Mesothelial cell of epicardium (in vitro differentiated cells): ENCODE results near the gene CERS1. TPM values are rescaled to one million over a fixed set of nuclear protein-coding genes. Genes with fewer than 3 reads are reported as not detected.

ENCODE experiments used
- DNase-seq, 2 experiments: peaks; one replicate each; pipeline ENCODE4 v3.0.0; 2021; ENCODE audit warnings: low spot score in 2 of 2; ENCODE audit not compliant: unreplicated experiment in 2 of 2
- H3K27ac Mint-ChIP-seq: 2 replicates; pipeline ENCODE4 v1.8.0; 2021; ENCODE audit warnings: mixed read lengths
- H3K27me3 Mint-ChIP-seq: 2 replicates; pipeline ENCODE4 v1.8.0; 2021; ENCODE audit warnings: low read depth, mixed read lengths
- H3K36me3 Mint-ChIP-seq: 2 replicates; pipeline ENCODE4 v1.8.0; 2021; ENCODE audit warnings: mixed read lengths
- H3K4me1 Mint-ChIP-seq: 2 replicates; pipeline ENCODE4 v1.8.0; 2021; ENCODE audit warnings: mixed read lengths
- H3K4me3 Mint-ChIP-seq: 2 replicates; pipeline ENCODE4 v1.8.0; 2021; ENCODE audit warnings: mild to moderate bottlenecking, moderate library complexity, mixed read lengths
- H3K9me3 Mint-ChIP-seq: 2 replicates; pipeline ENCODE4 v1.8.0; 2021; ENCODE audit warnings: mixed read lengths
- CTCF ChIP-seq: fragments of 200-600 bp; sonication (generic); IDR thresholded peaks from one replicate; pipeline ENCODE4 v1.5.0; 2021; ENCODE audit warnings: antibody characterized with exemption; ENCODE audit not compliant: unreplicated experiment
- total RNA-seq: library from RNA; stranded (reverse); gene quantifications from 3 replicates; pipeline ENCODE4 v1.2.1, GENCODE V29; 2021

CERS1 gene
- total RNA-seq, 1 donor from 2014 or later = 8.5 TPM

GRCh38 chr19:18898081-18898606, 2.2 kb upstream of the CERS1 start:
- Mint-ChIP-seq H3K4me1 (peaks cover 5% of the 10 kb centered on the region), H3K9me3 (no peaks in the 10 kb centered on the region), H3K27ac (no peak overlapping the region), H3K27me3 (peaks cover 8% of the 10 kb centered on the region), H3K4me3 (no peak overlapping the region), H3K36me3 (peaks cover 8% of the 10 kb centered on the region)
- no peak for TF ChIP-seq CTCF
- DNase-seq = no peak

- no peak for TF ChIP-seq CTCF
- Mint-ChIP-seq H3K27ac (no peak overlapping the region), H3K9me3 (no peaks in the 10 kb centered on the region), H3K36me3 (peaks cover 8% of the 10 kb centered on the region), H3K27me3 (peaks cover 8% of the 10 kb centered on the region), H3K4me3 (peak overlapping the region; percentile 79), H3K4me1 (peaks cover 5% of the 10 kb centered on the region)
- DNase-seq = no peak
These were observed 1.4 kb upstream of the CERS1 start for GRCh38 chr19:18897094-18898029.

- no peaks in the 10 kb centered on the region for H3K9me3 Mint-ChIP-seq
- H3K4me3 Mint-ChIP-seq = peak overlapping the region; percentile 79
- TF ChIP-seq CTCF = no peak
- peak in 1 of 2 experiments; percentile 43 for DNase-seq
- peaks cover 5% of the 10 kb centered on the region for H3K4me1 Mint-ChIP-seq
- no peak overlapping the region for H3K27ac Mint-ChIP-seq
- H3K36me3 Mint-ChIP-seq = peaks cover 4% of the 10 kb centered on the region
- peaks cover 8% of the 10 kb centered on the region for H3K27me3 Mint-ChIP-seq
These were observed 473 bp upstream of the CERS1 start for GRCh38 chr19:18896421-18896841.

- H3K27ac Mint-ChIP-seq = no peak overlapping the region
- H3K4me3 Mint-ChIP-seq = peak overlapping the region; percentile 79
- H3K27me3 Mint-ChIP-seq = peaks cover 8% of the 10 kb centered on the region
- H3K9me3 Mint-ChIP-seq = no peaks in the 10 kb centered on the region
- no peak for DNase-seq
- no peak for TF ChIP-seq CTCF
- H3K36me3 Mint-ChIP-seq = no peaks in the 10 kb centered on the region
- H3K4me1 Mint-ChIP-seq = peaks cover 5% of the 10 kb centered on the region
These were observed 727 bp downstream of the CERS1 start for GRCh38 chr19:18895038-18895823.

- peak in 1 of 2 experiments; percentile 36 for DNase-seq
These were observed 1.5 kb downstream of the CERS1 start for GRCh38 chr19:18894254-18895037.

More at GRCh38 chr19:18894254-18895037, 1.5 kb downstream of the CERS1 start:
- H3K4me1 Mint-ChIP-seq = peaks cover 5% of the 10 kb centered on the region
- H3K27me3 Mint-ChIP-seq = peaks cover 8% of the 10 kb centered on the region
- H3K4me3 Mint-ChIP-seq = peak overlapping the region; percentile 79
- no peaks in the 10 kb centered on the region for H3K9me3 Mint-ChIP-seq
- H3K36me3 Mint-ChIP-seq = no peaks in the 10 kb centered on the region
- no peak overlapping the region for H3K27ac Mint-ChIP-seq
- no peak for TF ChIP-seq CTCF
